Left renal cortex interstitium (tissue), 4 donors: ENCODE measurements around the gene RBP4. TPM values are rescaled to one million over a fixed set of nuclear protein-coding genes. Genes with fewer than 3 reads are reported as not detected.
A peak's percentile ranks its signal among the peaks of the same experiment; 100 is the strongest.
"Not testable (repeated sequence)": the region's sequence is repeated elsewhere in the genome, so short reads cannot be mapped to it uniquely, and the experiment has no call there.

ENCODE experiments used
- DNase-seq, 4 donors: peaks; one replicate each; pipeline ENCODE4 v3.0.0-alpha.2; 2013; ENCODE audit warnings: low read depth in 4 of 4, low spot score in 2 of 4, missing footprints in 1 of 4
- polyA plus RNA-seq, 4 donors: library from polyadenylated mRNA; unstranded; fragments of 120-200 nt; gene quantifications; one replicate each; pipeline ENCODE4 v1.2.1, GENCODE V29; 2013; ENCODE audit not compliant: insufficient read length in 4 of 4

RBP4 gene
- polyA plus RNA-seq, 4 donors: 0.28 to 18.8 (median 0.43) TPM

DNA sequence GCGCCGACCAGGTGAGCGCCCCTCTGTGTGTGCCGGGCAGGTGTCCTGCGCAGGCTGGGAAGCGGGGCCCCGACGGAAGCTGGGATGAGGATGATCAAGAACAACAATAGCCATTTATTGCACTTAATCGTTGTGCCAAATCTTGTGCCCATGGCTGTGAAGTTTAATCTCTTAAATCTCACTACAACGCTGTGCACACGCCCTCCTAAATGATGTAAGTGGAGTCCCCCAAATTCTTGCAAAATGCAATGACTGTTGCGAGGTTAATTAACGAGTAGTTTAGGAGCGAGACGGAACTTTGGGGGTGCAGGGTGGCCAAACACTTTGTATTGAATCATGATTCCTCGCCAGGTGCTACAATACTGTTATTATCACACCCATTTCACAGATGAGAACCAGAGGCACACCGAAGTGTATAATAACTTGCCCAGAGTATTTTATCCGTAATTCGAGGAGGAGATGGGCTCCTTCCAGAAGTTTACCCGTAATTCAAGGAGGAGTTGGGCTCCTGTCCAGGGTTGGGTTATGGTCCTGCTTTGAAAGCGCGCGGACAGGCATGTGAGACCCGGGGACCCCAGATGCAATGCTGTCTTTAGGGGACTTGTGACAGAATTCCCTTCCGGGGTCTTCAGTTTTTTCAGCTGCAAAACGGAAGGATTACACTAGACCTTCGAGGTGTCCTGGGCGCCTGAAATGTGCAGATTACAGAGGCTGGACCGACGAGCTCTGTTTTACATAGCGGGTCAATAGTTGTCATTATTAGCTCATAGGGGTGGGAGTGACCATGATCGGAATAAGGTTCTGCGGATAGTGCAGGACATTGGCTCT lies 33.5 kb downstream of the RBP4 start:
- no peak for DNase-seq

GRCh38 chr10:93566435-93567276 lies 34.4 kb downstream of the RBP4 start, which contains the start of gene FFAR4:
FFAR4 (plus strand) TSS chr10:93566665; CDS start chr10:93566721, 56 bp downstream.
- no peak for DNase-seq

GRCh38 chr10:93565446-93565845 lies 35.6 kb downstream of the RBP4 start:
- no peak for DNase-seq

- no peak for DNase-seq
Observed at GRCh38 chr10:93560541-93560940, 40.5 kb downstream of the RBP4 start.

- no peak for DNase-seq
Observed at GRCh38 chr10:93559490-93559889, 41.5 kb downstream of the RBP4 start.

GRCh38 chr10:93554760-93555432 lies 46.1 kb downstream of the RBP4 start:
- peak in 1 of 4 donors; percentile 63 for DNase-seq

GRCh38 chr10:93554316-93554663 lies 46.7 kb downstream of the RBP4 start:
- no peak for DNase-seq

DNA sequence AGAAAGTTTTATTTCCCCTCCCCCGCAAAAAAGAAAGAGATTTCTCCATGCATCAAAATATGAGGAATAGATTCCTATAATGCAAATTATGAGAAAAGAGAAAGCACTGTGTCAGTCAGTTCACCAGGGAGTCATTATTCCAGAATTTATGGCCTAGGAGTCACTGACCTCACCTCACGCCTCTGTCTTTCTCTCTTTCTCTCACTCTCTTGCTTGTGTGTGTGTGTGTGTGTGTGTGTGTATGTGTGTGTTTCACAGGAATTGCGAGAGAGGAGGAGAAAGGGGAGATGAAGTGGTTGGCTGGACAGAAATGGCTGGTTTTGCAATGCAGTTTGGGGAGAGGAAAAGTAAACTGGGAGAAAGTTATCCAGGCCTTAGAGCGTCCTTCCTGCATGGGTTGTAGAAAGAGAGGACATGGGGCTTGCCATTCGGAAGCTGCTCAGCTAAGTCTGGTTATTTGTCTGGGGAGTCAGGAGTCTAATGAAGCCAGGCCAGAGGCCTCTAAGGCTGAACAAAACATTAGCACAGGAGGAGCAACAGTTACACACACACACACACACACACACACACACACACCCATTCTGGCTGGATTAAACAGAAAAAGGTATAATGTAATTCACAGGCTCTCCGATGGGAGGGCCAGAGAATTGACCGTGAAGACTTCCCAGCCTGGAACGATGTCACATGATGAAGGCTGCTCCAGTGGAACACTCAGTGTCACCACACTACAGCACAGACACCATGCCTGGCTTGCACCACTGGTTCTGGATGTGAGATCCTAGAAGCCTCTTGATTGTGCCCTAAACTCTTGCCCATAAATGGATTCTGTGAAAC lies 47.3 kb downstream of the RBP4 start:
- no peak for DNase-seq

- DNase-seq: no peak
Observed at GRCh38 chr10:93552780-93553179, 48.3 kb downstream of the RBP4 start.

GRCh38 chr10:93550606-93551005 lies 50.4 kb downstream of the RBP4 start:
- no peak for DNase-seq

DNA sequence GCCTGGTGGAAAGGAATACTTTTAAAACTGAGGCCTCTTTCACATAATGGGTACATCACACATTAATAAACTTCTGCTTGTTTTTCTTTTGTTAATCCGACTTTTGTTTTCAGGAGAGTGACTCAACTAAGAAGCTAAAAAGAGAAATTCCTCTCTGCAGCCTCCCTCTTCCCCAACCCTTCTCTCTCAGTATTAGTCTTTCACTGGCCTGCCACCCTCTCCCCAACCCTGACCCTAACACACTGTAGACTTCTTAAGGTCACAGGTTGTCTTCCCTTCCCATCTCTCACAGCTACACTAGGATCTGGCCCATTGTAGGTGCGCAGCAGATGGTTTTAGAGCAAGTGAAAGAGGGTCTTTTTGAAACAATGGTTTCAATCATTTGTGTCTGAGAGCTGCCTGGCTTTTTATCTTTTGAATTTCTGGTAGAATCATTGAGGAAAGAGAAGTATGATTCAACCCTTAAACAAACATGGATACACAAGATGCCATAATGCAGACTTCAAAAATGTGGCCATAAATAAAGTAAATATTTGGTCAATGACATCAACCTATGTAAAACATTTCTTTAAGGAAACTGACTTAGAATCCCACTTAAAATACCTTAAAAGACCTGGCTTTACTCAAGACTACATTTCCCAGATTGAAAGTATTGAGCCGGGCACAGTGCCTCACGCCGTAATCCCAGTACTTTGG lies 52.5 kb downstream of the RBP4 start:
- no peak for DNase-seq

GRCh38 chr10:93547522-93547921 lies 53.5 kb downstream of the RBP4 start:
- no peak for DNase-seq

- not testable (repeated sequence) for DNase-seq
Observed at GRCh38 chr10:93546995-93547394, 54.0 kb downstream of the RBP4 start.

- DNase-seq: peak in 2 of 4 donors; percentile 17 to 29
Observed at GRCh38 chr10:93542358-93542791, 58.7 kb downstream of the RBP4 start.

Other genes with a start within 250 kb of the RBP4 start
- 10 to 100 TPM; 28.4 to 33.5 (median 32.9) TPM for gene MYOF, start 118.9 kb downstream of the RBP4 start, polyA plus RNA-seq
- 10 to 100 TPM; 12.9 to 15.0 (median 14.5) TPM for gene CEP55, start 104.6 kb downstream of the RBP4 start, polyA plus RNA-seq
- gene FFAR4, start 34.6 kb downstream of the RBP4 start, polyA plus RNA-seq: under 1 TPM in 1 of 4 donors, not detected in 3; 0.05 TPM
- gene PDE6C, start 11.3 kb upstream of the RBP4 start, polyA plus RNA-seq: 1 to 10 TPM in 1 of 4 donors, under 1 TPM in 3; 0.13 to 2.8 (median 0.69) TPM
- gene FRA10AC1, start 101.4 kb upstream of the RBP4 start, polyA plus RNA-seq: 10 to 100 TPM; 23.7 to 54.0 (median 33.5) TPM
- 1 to 10 TPM; 4.9 to 7.0 (median 5.2) TPM for gene LGI1, start 156.7 kb upstream of the RBP4 start, polyA plus RNA-seq